A549 treated with AZD9567 at 1 μM for 4 hours (cell line): ENCODE results near the gene SLC25A10. TPM values are rescaled to one million over a fixed set of nuclear protein-coding genes. Genes with fewer than 3 reads are reported as not detected.

ENCODE experiments used
- total RNA-seq: library from RNA; stranded (reverse); fragments of 200-300 nt; extraction: Qiagen RNA extraction; gene quantifications from 5 replicates; pipeline ENCODE4 v1.2.3, GENCODE V29; 2022; ENCODE audit not compliant: insufficient read depth

Gene SLC25A10, protein sequence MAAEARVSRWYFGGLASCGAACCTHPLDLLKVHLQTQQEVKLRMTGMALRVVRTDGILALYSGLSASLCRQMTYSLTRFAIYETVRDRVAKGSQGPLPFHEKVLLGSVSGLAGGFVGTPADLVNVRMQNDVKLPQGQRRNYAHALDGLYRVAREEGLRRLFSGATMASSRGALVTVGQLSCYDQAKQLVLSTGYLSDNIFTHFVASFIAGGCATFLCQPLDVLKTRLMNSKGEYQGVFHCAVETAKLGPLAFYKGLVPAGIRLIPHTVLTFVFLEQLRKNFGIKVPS
- 41.8 to 47.4 TPM (median 45.7 TPM) in 5 replicates for total RNA-seq

DNA sequence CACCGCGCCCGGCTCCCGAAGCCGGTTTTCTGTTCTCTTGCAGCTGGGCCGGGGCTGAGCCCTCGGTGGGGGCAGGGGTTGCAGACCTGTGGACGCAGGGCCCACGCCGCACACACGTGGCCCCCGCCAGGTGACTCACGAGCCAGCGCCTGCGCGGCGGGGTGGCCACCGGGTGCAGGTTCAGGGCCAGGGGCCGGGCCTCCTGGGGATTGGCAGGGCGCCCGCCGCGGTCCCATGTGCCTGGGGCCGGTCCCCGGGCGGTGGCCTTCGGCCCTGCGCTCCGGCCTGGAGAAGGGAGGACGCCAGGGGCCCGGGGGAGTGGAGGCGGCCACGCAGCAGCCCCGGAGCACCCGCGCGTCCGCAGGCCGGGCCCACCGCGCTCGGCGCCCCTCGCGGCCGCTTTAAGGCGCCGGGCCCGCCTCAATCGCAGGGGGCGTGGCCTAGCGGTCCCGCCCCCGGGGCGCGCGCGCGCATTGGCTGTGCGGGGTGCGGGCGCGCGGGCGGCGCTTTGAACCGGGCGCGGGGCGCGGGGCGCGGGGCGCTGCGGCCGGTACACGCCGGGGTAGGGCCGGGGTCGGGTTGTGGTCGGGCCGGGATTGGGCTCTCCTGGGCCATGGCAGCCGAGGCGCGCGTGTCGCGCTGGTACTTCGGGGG is at the start of gene SLC25A10:
SLC25A10 (plus strand) TSS at position 471 of the 654 bp plus-strand sequence; CDS start at position 614, 143 bp downstream.

DNA sequence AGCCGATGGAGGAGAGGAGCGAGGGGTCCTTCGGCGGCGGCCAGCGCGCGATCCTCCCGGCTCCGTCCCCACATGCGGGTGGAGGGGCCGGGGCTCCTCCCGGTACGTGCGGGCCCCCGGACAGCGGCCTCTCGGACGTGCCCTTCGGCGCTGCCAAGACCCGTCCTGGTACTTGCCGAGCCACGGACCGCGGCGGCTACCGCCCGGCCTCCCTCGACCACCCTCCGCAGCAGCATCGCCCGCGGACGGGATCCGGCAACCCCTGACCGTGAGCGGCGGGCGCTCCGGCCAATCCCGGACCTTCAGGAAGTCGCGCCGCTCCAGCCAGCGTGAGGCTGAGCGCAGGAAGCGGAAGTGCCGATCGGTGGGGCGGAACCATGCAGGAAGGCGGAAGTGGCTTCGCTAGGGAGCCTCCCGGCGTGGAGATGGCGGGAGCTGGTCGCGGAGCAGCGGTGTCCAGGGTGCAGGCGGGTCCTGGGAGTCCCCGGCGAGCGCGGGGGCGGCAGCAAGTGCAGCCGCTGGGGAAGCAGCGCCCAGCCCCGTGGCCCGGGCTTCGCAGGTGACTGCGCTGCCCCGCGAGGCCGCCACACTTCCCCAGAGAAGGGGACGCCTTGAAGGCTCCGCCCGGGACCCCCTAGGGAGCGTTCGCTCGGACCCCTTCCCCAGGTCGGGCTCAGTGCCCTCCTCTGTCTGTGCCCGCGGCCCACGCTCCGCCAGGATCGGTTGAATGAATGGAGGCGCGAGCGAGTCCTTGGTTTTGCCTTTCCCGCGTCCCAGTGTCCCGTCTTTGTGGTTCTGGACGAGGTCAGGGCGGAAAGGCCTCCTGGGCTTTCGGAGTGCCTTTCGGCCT is 45.5 kb upstream of the SLC25A10 start, which contains the start of the genes CCDC137 and OXLD1:
CCDC137 (plus strand) TSS at position 396 of the 850 bp plus-strand sequence; CDS start at position 426, 30 bp downstream.
OXLD1 (minus strand) TSS at position 264 of the 850 bp plus-strand sequence; CDS start at position 236, 28 bp downstream.

DNA sequence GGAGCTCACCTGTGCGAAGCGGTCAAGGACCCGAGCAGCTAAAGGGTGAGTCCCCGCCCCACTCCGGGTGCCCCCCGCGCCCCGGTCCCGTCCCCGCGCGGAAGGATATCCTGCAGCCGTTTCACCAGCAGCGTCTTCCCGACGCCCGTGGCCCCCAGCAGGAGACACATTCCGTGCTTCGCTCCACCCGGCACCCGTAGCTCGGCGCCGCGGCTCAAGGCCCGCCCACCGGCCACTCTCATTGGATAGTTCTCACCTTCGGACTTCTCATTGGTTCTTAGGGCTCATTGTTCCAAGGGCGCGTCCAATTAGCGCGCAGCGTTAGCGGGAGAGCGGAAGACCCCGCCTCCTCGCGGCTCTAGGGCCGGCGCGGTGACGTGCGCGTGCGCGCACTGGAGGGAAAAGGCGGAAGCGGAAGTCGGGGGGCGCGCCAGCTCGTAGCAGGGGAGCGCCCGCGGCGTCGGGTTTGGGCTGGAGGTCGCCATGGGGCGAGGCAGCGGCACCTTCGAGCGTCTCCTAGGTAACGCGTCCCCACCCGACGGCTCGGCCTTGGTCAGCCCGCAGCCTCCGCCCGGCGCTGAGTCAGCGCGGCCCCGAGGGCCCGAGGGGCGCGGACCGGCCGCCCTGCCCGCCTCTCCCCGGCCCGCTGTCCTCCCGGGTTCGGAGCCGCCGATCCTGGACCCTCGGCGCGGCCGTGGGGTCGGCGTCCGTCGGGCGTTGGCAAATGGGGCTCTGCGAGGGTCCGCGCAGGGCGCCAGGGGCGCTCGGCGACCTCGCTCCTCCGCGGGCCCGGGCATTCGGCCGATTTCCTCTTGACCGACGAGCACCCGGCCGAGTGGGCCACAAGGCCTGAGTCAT is 28.3 kb upstream of the SLC25A10 start, which contains the start of the genes ARL16 and HGS:
ARL16 (minus strand) TSS at position 214 of the 858 bp plus-strand sequence; CDS start at position 170, 44 bp downstream.
HGS (plus strand) TSS at position 428 of the 858 bp plus-strand sequence; CDS start at position 484, 56 bp downstream.

DNA sequence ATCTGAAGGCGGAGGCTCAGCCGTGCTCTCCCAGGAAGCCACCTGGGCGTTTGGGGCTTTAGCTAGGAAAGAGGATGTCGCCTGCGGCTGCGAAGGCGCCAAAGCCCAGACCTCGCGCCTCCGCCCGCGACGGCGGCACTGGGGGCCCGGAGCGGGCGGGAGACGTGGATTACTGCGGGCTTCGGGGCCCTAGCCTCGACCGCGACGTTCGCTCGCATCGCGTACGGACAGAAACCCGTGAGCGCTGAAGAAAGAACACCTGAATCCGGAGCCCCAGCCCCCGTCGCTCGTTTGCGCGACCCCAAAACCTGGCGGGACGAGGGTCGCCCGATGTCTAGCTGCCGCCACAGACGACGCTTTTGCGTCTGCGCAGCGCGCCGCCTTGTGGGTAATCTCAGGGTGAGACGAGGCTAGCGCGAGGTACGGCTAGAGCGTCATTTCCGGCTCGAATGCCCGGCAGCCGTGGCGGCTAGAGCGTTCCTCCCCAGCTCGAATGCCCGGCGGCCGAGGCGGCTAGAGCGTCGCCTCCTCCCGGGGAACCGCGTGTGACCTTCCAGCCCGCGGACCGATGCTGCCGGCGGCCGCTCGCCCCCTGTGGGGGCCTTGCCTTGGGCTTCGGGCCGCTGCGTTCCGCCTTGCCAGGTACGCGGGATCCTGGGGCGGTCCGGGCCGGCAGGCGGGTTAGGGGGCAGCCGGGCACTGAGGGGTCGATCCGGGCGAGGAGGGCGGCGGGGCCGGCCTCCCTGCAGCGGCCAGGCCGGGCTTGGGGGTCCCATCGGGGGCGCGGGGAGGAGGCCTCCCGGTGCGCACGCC is 8.9 kb upstream of the SLC25A10 start, which contains the start of gene MRPL12:
MRPL12 (plus strand) TSS at position 434 of the 813 bp plus-strand sequence; CDS start at position 569, 135 bp downstream.

Other genes with a start within 250 kb of the SLC25A10 start
- gene ACTG1, start 199.5 kb upstream of the SLC25A10 start, total RNA-seq: 5,191 to 8,158 TPM (median 5,456 TPM) in 5 replicates
- gene FSCN2, start 183.9 kb upstream of the SLC25A10 start, total RNA-seq: 0.91 to 1.4 TPM (median 1.1 TPM) in 4 of 5 replicates, not detected in the other
- 16.0 to 28.1 TPM (median 27.5 TPM) in 5 replicates for gene FAAP100, start 159.9 kb upstream of the SLC25A10 start, total RNA-seq
- gene NPLOC4, start 75.2 kb upstream of the SLC25A10 start, total RNA-seq: 88.7 to 101 TPM (median 98.7 TPM) in 5 replicates
- gene TSPAN10, start 75.1 kb upstream of the SLC25A10 start, total RNA-seq: 4.2 to 5.2 TPM (median 4.8 TPM) in 5 replicates
- 1.8 to 2.8 TPM (median 2.2 TPM) in 4 of 5 replicates, not detected in the other for gene PDE6G, start 55.7 kb upstream of the SLC25A10 start, total RNA-seq
- 29.0 to 66.0 TPM (median 60.7 TPM) in 5 replicates for gene OXLD1, start 45.7 kb upstream of the SLC25A10 start, total RNA-seq
- 51.6 to 68.7 TPM (median 63.4 TPM) in 5 replicates for gene CCDC137, start 45.5 kb upstream of the SLC25A10 start, total RNA-seq
- gene ARL16, start 28.5 kb upstream of the SLC25A10 start, total RNA-seq: 42.6 to 53.2 TPM (median 50.4 TPM) in 5 replicates
- gene HGS, start 28.3 kb upstream of the SLC25A10 start, total RNA-seq: 127 to 213 TPM (median 208 TPM) in 5 replicates
- 183 to 322 TPM (median 292 TPM) in 5 replicates for gene MRPL12, start 8.9 kb upstream of the SLC25A10 start, total RNA-seq
- gene GCGR, start 91.9 kb downstream of the SLC25A10 start, total RNA-seq: 0.23 to 0.34 TPM (median 0.27 TPM) in 4 of 5 replicates, not detected in the other
- gene MCRIP1, start 121.0 kb downstream of the SLC25A10 start, total RNA-seq: 94.0 to 106 TPM (median 105 TPM) in 5 replicates
- 0.26 to 0.38 TPM (median 0.29 TPM) in 3 of 5 replicates, not detected in the others for gene PPP1R27, start 122.8 kb downstream of the SLC25A10 start, total RNA-seq
- gene P4HB, start 148.3 kb downstream of the SLC25A10 start, total RNA-seq: 687 to 859 TPM (median 711 TPM) in 5 replicates
- 554 to 671 TPM (median 613 TPM) in 5 replicates for gene ARHGDIA, start 159.1 kb downstream of the SLC25A10 start, total RNA-seq
- 198 to 235 TPM (median 220 TPM) in 5 replicates for gene ALYREF, start 179.3 kb downstream of the SLC25A10 start, total RNA-seq
- gene ANAPC11, start 179.4 kb downstream of the SLC25A10 start, total RNA-seq: 168 to 303 TPM (median 290 TPM) in 5 replicates
- 0.28 to 0.60 TPM (median 0.49 TPM) in 4 of 5 replicates, not detected in the other for gene NPB, start 190.0 kb downstream of the SLC25A10 start, total RNA-seq
- gene PCYT2, start 199.1 kb downstream of the SLC25A10 start, total RNA-seq: 17.3 to 20.1 TPM (median 19.1 TPM) in 5 replicates
- gene SIRT7, start 205.9 kb downstream of the SLC25A10 start, total RNA-seq: 30.1 to 52.5 TPM (median 49.2 TPM) in 5 replicates
- 22.5 to 38.3 TPM (median 33.1 TPM) in 5 replicates for gene MAFG, start 215.5 kb downstream of the SLC25A10 start, total RNA-seq
- 80.7 to 124 TPM (median 87.4 TPM) in 5 replicates for gene PYCR1, start 225.0 kb downstream of the SLC25A10 start, total RNA-seq
- gene MYADML2, start 234.9 kb downstream of the SLC25A10 start, total RNA-seq: not detected in 5 replicates
- 0.23 to 0.62 TPM (median 0.33 TPM) in 4 of 5 replicates, not detected in the other for gene NOTUM, start 248.9 kb downstream of the SLC25A10 start, total RNA-seq